ENCODE measurements around the gene SOCS3. TPM values are rescaled to one million over a fixed set of nuclear protein-coding genes. Genes with fewer than 3 reads are reported as not detected.
"Not testable (repeated sequence)": the region's sequence is repeated elsewhere in the genome, so short reads cannot be mapped to it uniquely, and the experiment has no call there.

Gene SOCS3
- total RNA-seq, 2 donors from 2014 or later = 10.6 to 59.6 TPM

- no peak for DNase-seq (ENCODE audit: low spot score)
- intact Hi-C loops (cut with DNase I) = no loop called here
- Histone ChIP-seq H3K9me3 (no peaks in the 10 kb centered on the region), H3K4me3 (no peak overlapping the region), H3K4me1 (replicated peaks) (no peaks in the 10 kb centered on the region), H3K36me3 (no peaks in the 10 kb centered on the region), H3K27me3 (replicated peaks; ENCODE audit: insufficient read depth) (no peaks in the 10 kb centered on the region), H3K27ac (peak overlapping the region; percentile 69 to 71)
- 83% methylated on average over 22 of the region's 22 CpGs for WGBS
- TF ChIP-seq POLR2AphosphoS5 (IDR thresholded peaks at IDR 0.05) = no peak
- TF ChIP-seq CTCF (IDR thresholded peaks at IDR 0.05) = no peak
- no peak for TF ChIP-seq POLR2A (IDR thresholded peaks at IDR 0.05)
Observed at GRCh38 chr17:78316115-78316866, 43.6 kb downstream of the SOCS3 start.

GRCh38 chr17:78315355-78316114, 44.3 kb downstream of the SOCS3 start:
- Histone ChIP-seq H3K36me3 (no peaks in the 10 kb centered on the region), H3K27me3 (replicated peaks; ENCODE audit: insufficient read depth) (no peaks in the 10 kb centered on the region), H3K27ac (peak overlapping the region; percentile 69 to 71), H3K9me3 (no peaks in the 10 kb centered on the region), H3K4me1 (replicated peaks) (no peaks in the 10 kb centered on the region), H3K4me3 (no peak overlapping the region)
- WGBS = 31% methylated on average over 12 of the region's 12 CpGs
- peak; percentile 56 for DNase-seq (ENCODE audit: low spot score)
- no peak for TF ChIP-seq POLR2A (IDR thresholded peaks at IDR 0.05)
- TF ChIP-seq POLR2AphosphoS5 (IDR thresholded peaks at IDR 0.05) = peak; percentile 58
- TF ChIP-seq CTCF (IDR thresholded peaks at IDR 0.05) = peak in 1 of 4 experiments; percentile 14
- intact Hi-C loops (cut with DNase I) = no loop called here

- H3K36me3 ChIP-seq = no peaks in the 10 kb centered on the region
- TF ChIP-seq CTCF (IDR thresholded peaks at IDR 0.05) (no peak), POLR2AphosphoS5 (IDR thresholded peaks at IDR 0.05) (no peak)
- peak overlapping the region; percentile 69 to 71 for H3K27ac ChIP-seq
- no peak for DNase-seq (ENCODE audit: low spot score)
- peak overlapping the region; percentile 25 to 36 for H3K4me3 ChIP-seq
- H3K4me1 ChIP-seq (replicated peaks) = no peaks in the 10 kb centered on the region
- no peaks in the 10 kb centered on the region for H3K9me3 ChIP-seq
- 87% methylated on average over 12 of the region's 12 CpGs for WGBS
- intact Hi-C loops (cut with DNase I) = no loop called here
- no peaks in the 10 kb centered on the region for H3K27me3 ChIP-seq (replicated peaks; ENCODE audit: insufficient read depth)
Observed at GRCh38 chr17:78314683-78315354, 45.1 kb downstream of the SOCS3 start.

GRCh38 chr17:78313735-78314648, 45.9 kb downstream of the SOCS3 start:
- Histone ChIP-seq H3K36me3 (no peaks in the 10 kb centered on the region), H3K27me3 (replicated peaks; ENCODE audit: insufficient read depth) (no peaks in the 10 kb centered on the region), H3K27ac (peak overlapping the region; percentile 41 to 69), H3K4me1 (replicated peaks) (no peaks in the 10 kb centered on the region), H3K9me3 (no peaks in the 10 kb centered on the region), H3K4me3 (peak overlapping the region; percentile 25 to 36)
- peak; percentile 65 for DNase-seq (ENCODE audit: low spot score)
- WGBS = 3% methylated on average over 65 of the region's 80 CpGs
- intact Hi-C loops (cut with DNase I) = no loop called here
- TF ChIP-seq POLR2A (IDR thresholded peaks at IDR 0.05) (peak; percentile 34), POLR2AphosphoS5 (IDR thresholded peaks at IDR 0.05) (peak; percentile 77), CTCF (IDR thresholded peaks at IDR 0.05) (peak in 1 of 4 experiments; percentile 19)

GRCh38 chr17:78309659-78310255, 50.1 kb downstream of the SOCS3 start:
- H3K27ac ChIP-seq; DNase-seq (ENCODE audit: low spot score); H3K36me3 ChIP-seq; H3K27me3 ChIP-seq (replicated peaks; ENCODE audit: insufficient read depth); intact Hi-C loops (cut with DNase I); H3K4me1 ChIP-seq (replicated peaks); H3K9me3 ChIP-seq; H3K4me3 ChIP-seq: not testable (repeated sequence)
- WGBS = 91% methylated on average over 12 of the region's 12 CpGs

Data from prostate gland (tissue), 2 donors.